GM21515 (cell line): ENCODE measurements around the gene MAP1LC3A.

Source experiments
- ATAC-seq: cut with Tn5 transposase; IDR thresholded peaks from one replicate; pipeline ENCODE4 v1.9.1; 2021; ENCODE audit not compliant: unreplicated experiment

The MAP1LC3A gene

GRCh38 chr20:34547844-34548613 is 10.5 kb upstream of the MAP1LC3A start:
- no peak for ATAC-seq

- ATAC-seq, result no peak
Observed at GRCh38 chr20:34549291-34549928, 9.1 kb upstream of the MAP1LC3A start.

- no peak for ATAC-seq
Observed at GRCh38 chr20:34549929-34550305, 8.6 kb upstream of the MAP1LC3A start.

GRCh38 chr20:34552569-34552968 is 5.9 kb upstream of the MAP1LC3A start:
- ATAC-seq, result no peak

GRCh38 chr20:34553366-34553867 is 5.1 kb upstream of the MAP1LC3A start:
- no peak for ATAC-seq

GRCh38 chr20:34557936-34558319 is 590 bp upstream of the MAP1LC3A start:
- ATAC-seq, result no peak

GRCh38 chr20:34559311-34560140 is 1.0 kb downstream of the MAP1LC3A start:
- ATAC-seq, result no peak

GRCh38 chr20:34560141-34560523 is 1.6 kb downstream of the MAP1LC3A start:
- ATAC-seq, result no peak

GRCh38 chr20:34560614-34561013 is 2.1 kb downstream of the MAP1LC3A start:
- no peak for ATAC-seq

GRCh38 chr20:34561661-34562060 is 3.1 kb downstream of the MAP1LC3A start:
- ATAC-seq, result no peak

- ATAC-seq, result no peak
Observed at GRCh38 chr20:34562641-34563040, 4.1 kb downstream of the MAP1LC3A start.

- ATAC-seq, result no peak
Observed at GRCh38 chr20:34564833-34565232, 6.3 kb downstream of the MAP1LC3A start.

GRCh38 chr20:34566978-34567891 is 8.7 kb downstream of the MAP1LC3A start:
- ATAC-seq, result no peak

GRCh38 chr20:34567892-34568865 is 9.7 kb downstream of the MAP1LC3A start:
- ATAC-seq, result no peak

- ATAC-seq, result no peak
Observed at GRCh38 chr20:34569598-34569997, 11.1 kb downstream of the MAP1LC3A start.

- ATAC-seq, result no peak
Observed at GRCh38 chr20:34570859-34571306, 12.4 kb downstream of the MAP1LC3A start.

- no peak for ATAC-seq
Observed at GRCh38 chr20:34571753-34572152, 13.2 kb downstream of the MAP1LC3A start.

GRCh38 chr20:34573541-34574300 is 15.2 kb downstream of the MAP1LC3A start:
- no peak for ATAC-seq

GRCh38 chr20:34574426-34574825 is 15.9 kb downstream of the MAP1LC3A start:
- ATAC-seq, result no peak
